Activated T-helper 2 cell treated with anti-CD3 and anti-CD28 coated beads, Interferon-gamma antibody, Interleukin-2, Interleukin-4, amounts not matched to agents 10 μg/mL and 5 μg/mL and 100 μg/mL, durations not matched to agents 14 hours and 24 hours and 36 hours (primary cell): ENCODE data around the gene ZNF750. TPM values are rescaled to one million over a fixed set of nuclear protein-coding genes. Genes with fewer than 3 reads are reported as not detected.
A peak's percentile ranks its signal among the peaks of the same experiment; 100 is the strongest.

Experiments
- DNase-seq: peaks from one replicate; pipeline ENCODE4 v3.0.0; 2021; ENCODE audit warnings: low spot score
- H3K27ac Mint-ChIP-seq: one replicate; pipeline ENCODE4 v1.8.0; 2021; ENCODE audit warnings: mixed read lengths
- H3K27me3 Mint-ChIP-seq: one replicate; pipeline ENCODE4 v1.8.0; 2021; ENCODE audit warnings: low read depth, mixed read lengths
- H3K36me3 Mint-ChIP-seq: one replicate; pipeline ENCODE4 v1.8.0; 2021; ENCODE audit warnings: low read depth, mixed read lengths
- H3K4me1 Mint-ChIP-seq: one replicate; pipeline ENCODE4 v1.8.0; 2021; ENCODE audit warnings: low read depth, mixed read lengths
- H3K4me3 Mint-ChIP-seq: one replicate; pipeline ENCODE4 v1.8.0; 2021; ENCODE audit warnings: low read depth, mild to moderate bottlenecking, moderate library complexity, mixed read lengths
- H3K9me3 Mint-ChIP-seq: one replicate; pipeline ENCODE4 v1.8.0; 2021; ENCODE audit warnings: mixed read lengths
- intact Hi-C: fragments of 100-400 bp; cut with micrococcal nuclease; formaldehyde crosslinking; loops from one replicate; pipeline ENCODE4 v1.15.1; 2023
- total RNA-seq: library from RNA; stranded (reverse); gene quantifications from 2 replicates; pipeline ENCODE4 v1.2.3, GENCODE V29; 2022

ZNF750 gene
- not detected in 2 replicates for total RNA-seq

- Mint-ChIP-seq H3K36me3 (no peaks in the 10 kb centered on the region), H3K27ac (no peak within 1 kb of the TSS), H3K4me1 (peaks cover 5% of the 10 kb centered on the region), H3K9me3 (no peaks in the 10 kb centered on the region), H3K27me3 (no peaks in the 10 kb centered on the region), H3K4me3 (no peak within 1 kb of the TSS)
- intact Hi-C loops = loop anchor here (10.0 kb wide), 1 partner anchor 65 kb away; no protein-coding TSS in a partner anchor
- DNase-seq = no peak
These were observed at the start of gene ZNF750 for GRCh38 chr17:82839617-82840292. ZNF750 (minus strand) TSS chr17:82840022; CDS start chr17:82832454, 7,568 bp downstream.

DNA sequence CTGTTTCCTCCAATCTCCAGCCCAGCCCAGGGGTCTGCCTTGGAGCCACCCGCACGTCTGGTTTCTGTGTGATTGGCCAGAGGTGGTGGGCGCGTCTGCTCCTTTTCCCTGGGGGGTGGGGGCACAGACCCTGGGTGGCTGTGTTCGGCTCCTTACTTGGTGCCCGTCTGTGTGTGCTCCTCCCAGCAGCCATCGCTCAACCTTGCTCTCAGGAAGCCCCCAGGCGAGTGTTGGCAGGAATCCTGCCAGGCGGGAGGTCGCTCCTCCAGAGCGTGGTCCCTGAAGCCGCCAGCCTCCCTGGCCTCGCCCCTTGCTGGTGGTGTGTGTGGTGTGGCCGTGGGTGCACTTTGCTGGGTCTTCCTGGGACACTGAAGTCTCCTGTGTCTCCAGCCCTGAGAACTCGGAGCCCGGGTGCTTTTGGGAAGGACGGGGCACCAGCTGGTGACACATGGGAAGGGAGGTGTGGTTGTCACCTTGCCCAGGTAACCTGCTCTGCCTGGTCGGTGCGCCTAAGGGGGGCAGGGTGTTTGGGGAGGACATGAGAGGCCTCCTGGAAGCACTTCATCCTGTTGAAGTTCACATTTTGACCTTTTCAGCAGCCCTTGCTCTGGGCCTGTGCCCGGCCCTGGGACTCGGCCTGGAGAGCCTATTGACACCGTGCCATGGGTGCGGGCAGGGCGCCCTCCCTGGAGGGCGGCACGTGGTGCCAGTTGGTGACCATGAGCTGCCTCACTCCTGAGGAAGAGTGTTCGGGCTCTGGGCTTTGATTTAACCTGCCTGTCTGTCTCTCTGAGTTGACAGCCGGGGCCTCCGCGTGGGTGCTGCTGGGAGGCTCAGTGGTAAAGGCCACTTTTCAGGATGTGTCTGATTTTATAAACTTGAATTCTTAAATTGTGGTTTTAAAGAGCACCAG lies 49.0 kb upstream of the ZNF750 start:
- Mint-ChIP-seq H3K4me3 (no peak overlapping the region), H3K9me3 (no peaks in the 10 kb centered on the region), H3K27me3 (no peaks in the 10 kb centered on the region), H3K27ac (no peak overlapping the region), H3K4me1 (peaks cover 55% of the 10 kb centered on the region), H3K36me3 (peaks cover 54% of the 10 kb centered on the region)
- intact Hi-C loops = no loop called here
- DNase-seq = no peak

- Mint-ChIP-seq H3K4me3 (no peak overlapping the region), H3K4me1 (peaks cover 50% of the 10 kb centered on the region), H3K27me3 (no peaks in the 10 kb centered on the region), H3K36me3 (peaks cover 49% of the 10 kb centered on the region), H3K9me3 (no peaks in the 10 kb centered on the region), H3K27ac (peak overlapping the region; percentile 47)
- no peak for DNase-seq
- intact Hi-C loops = no loop called here
These were observed 47.7 kb upstream of the ZNF750 start for GRCh38 chr17:82887255-82888164.

GRCh38 chr17:82884970-82885353 lies 45.1 kb upstream of the ZNF750 start:
- no peaks in the 10 kb centered on the region for H3K9me3 Mint-ChIP-seq
- intact Hi-C loops = no loop called here

GRCh38 chr17:82884341-82884969 lies 44.6 kb upstream of the ZNF750 start:
- peaks cover 40% of the 10 kb centered on the region for H3K36me3 Mint-ChIP-seq
- peak overlapping the region; percentile 91 for H3K27ac Mint-ChIP-seq
- intact Hi-C loops = no loop called here
- H3K4me3 Mint-ChIP-seq = peak overlapping the region; percentile 57
- no peaks in the 10 kb centered on the region for H3K9me3 Mint-ChIP-seq
- H3K4me1 Mint-ChIP-seq = peaks cover 59% of the 10 kb centered on the region
- no peak for DNase-seq
- no peaks in the 10 kb centered on the region for H3K27me3 Mint-ChIP-seq

More at GRCh38 chr17:82884970-82885353, 45.1 kb upstream of the ZNF750 start:
- H3K27ac Mint-ChIP-seq = peak overlapping the region; percentile 91
- peak overlapping the region; percentile 57 for H3K4me3 Mint-ChIP-seq
- DNase-seq = peak; percentile 25
- no peaks in the 10 kb centered on the region for H3K27me3 Mint-ChIP-seq
- peaks cover 57% of the 10 kb centered on the region for H3K4me1 Mint-ChIP-seq
- peaks cover 40% of the 10 kb centered on the region for H3K36me3 Mint-ChIP-seq

- Mint-ChIP-seq H3K27ac (peak overlapping the region; percentile 69), H3K4me3 (peak overlapping the region; percentile 48), H3K36me3 (peaks cover 49% of the 10 kb centered on the region), H3K27me3 (no peaks in the 10 kb centered on the region), H3K4me1 (peaks cover 67% of the 10 kb centered on the region), H3K9me3 (no peaks in the 10 kb centered on the region)
- DNase-seq = no peak
- intact Hi-C loops = loop anchor here (2.0 kb wide), 1 partner anchor 19 kb away; no protein-coding TSS in a partner anchor
These were observed 43.7 kb upstream of the ZNF750 start for GRCh38 chr17:82883419-82884031.

DNA sequence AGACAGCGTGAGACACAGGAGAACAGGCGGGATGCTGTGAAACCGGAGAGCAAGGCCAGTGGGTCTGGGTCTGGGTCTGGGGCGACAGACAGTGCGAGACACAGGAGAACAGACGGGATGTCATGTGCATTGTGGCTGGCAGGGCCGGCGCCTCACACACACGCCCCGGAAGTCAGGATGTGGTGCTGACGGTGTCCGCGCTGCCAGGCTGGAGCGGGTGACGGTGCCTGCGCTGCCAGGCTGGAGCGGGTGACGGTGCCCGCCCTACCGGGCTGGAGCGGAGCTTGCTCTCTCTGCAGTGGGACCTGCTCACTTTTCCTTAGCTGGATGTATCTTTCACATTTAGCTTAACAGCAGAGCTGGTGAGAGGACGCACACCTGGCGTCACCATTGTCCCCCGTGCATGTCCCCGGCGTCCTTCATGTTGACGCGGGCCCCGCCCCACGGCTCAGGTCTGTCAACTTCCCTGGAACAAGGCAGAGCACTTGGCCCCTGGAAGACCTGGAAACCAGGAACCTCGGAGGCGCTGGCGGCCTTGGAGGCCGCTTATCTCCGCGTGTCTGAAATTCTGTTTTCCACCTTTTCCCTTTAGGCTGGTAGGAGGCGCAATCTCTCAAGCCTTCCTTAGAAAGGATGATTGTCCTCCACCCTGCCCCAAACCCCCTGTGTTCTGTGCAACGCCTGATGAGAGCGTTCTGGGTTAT lies 43.0 kb upstream of the ZNF750 start:
- intact Hi-C loops = loop anchor here (2.0 kb wide), 1 partner anchor 18 kb away; no protein-coding TSS in a partner anchor
- H3K36me3 Mint-ChIP-seq = peaks cover 52% of the 10 kb centered on the region
- H3K4me3 Mint-ChIP-seq = peak overlapping the region; percentile 71
- peaks cover 71% of the 10 kb centered on the region for H3K4me1 Mint-ChIP-seq
- no peaks in the 10 kb centered on the region for H3K27me3 Mint-ChIP-seq
- H3K9me3 Mint-ChIP-seq = no peaks in the 10 kb centered on the region
- DNase-seq = peak; percentile 65
- H3K27ac Mint-ChIP-seq = peak overlapping the region; percentile 86

- intact Hi-C loops = loop anchor here (2.0 kb wide), 1 partner anchor 17 kb away; no protein-coding TSS in a partner anchor
- Mint-ChIP-seq H3K27me3 (no peaks in the 10 kb centered on the region), H3K4me1 (peaks cover 69% of the 10 kb centered on the region)
These were observed 42.3 kb upstream of the ZNF750 start for GRCh38 chr17:82881900-82882714.

GRCh38 chr17:82881324-82881823 lies 41.6 kb upstream of the ZNF750 start:
- no peak for DNase-seq

More at GRCh38 chr17:82881900-82882714, 42.3 kb upstream of the ZNF750 start:
- Mint-ChIP-seq H3K36me3 (peaks cover 44% of the 10 kb centered on the region), H3K9me3 (no peaks in the 10 kb centered on the region), H3K27ac (peak overlapping the region; percentile 86), H3K4me3 (peak overlapping the region; percentile 71)
- DNase-seq = no peak

DNA sequence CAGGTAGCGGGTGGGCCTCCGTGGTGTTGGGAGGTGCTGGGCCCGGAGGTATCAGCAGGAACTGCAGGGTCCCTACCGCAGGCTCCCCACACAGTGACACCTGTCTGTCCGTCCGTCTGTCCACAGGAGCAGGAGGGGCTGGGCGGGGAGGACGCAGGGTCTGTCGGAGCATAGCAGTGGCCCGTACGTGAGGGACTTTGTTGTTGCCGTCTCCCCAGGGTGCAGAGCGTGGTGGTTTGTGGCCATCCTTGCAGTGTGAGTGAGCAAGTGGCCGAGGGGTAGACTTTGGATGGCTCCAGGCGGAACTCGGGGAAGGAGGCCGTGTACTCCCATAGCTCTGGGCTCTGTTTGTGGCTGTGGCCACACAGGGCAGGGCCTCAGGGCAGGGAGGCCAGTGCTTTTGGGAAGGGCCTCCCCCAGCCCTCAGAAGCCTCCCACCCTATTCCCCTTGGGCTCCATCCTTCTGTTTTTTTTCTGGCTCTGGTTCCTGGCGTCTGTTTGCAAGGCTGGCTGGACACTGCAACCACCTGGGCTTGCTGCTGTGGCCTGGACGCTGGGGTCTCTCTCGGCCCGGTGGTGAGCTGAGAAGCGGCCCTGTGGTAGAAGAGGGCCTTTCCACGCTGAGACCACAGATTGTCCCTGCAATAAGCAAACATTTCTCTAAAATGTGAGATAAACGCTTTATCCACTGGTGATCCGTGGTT lies 41.0 kb upstream of the ZNF750 start:
- peak overlapping the region; percentile 34 for H3K27ac Mint-ChIP-seq

More at GRCh38 chr17:82881324-82881823, 41.6 kb upstream of the ZNF750 start:
- Mint-ChIP-seq H3K9me3 (no peaks in the 10 kb centered on the region), H3K36me3 (peaks cover 40% of the 10 kb centered on the region), H3K27ac (no peak overlapping the region), H3K27me3 (no peaks in the 10 kb centered on the region), H3K4me1 (peaks cover 71% of the 10 kb centered on the region), H3K4me3 (no peak overlapping the region)
- intact Hi-C loops = no loop called here

More for the DNA sequence above, 41.0 kb upstream of the ZNF750 start:
- intact Hi-C loops = no loop called here
- Mint-ChIP-seq H3K4me1 (peaks cover 70% of the 10 kb centered on the region), H3K27me3 (no peaks in the 10 kb centered on the region), H3K36me3 (peaks cover 39% of the 10 kb centered on the region), H3K4me3 (no peak overlapping the region), H3K9me3 (no peaks in the 10 kb centered on the region)
- no peak for DNase-seq
